Upper lobe of left lung (tissue), 6 donors: ENCODE results near the gene LAMB1. TPM values are rescaled to one million over a fixed set of nuclear protein-coding genes. Genes with fewer than 3 reads are reported as not detected.

Experiments
- ATAC-seq, 2 donors: fragments of 200-7000 bp; cut with Tn5 transposase; one replicate each; pipeline ENCODE4 v1.9.1; 2022; ENCODE audit warnings: mild to moderate bottlenecking in 2 of 2, moderate library complexity in 2 of 2; ENCODE audit not compliant: low FRiP score in 2 of 2
- DNase-seq, 2 donors: peaks; one replicate each; pipeline ENCODE4 v3.0.0-alpha.2; 2019 to 2020
- H3K27ac ChIP-seq, 4 donors: fragments of 200-600 bp; sonication (generic); one replicate each; pipeline ENCODE4 v1.5.1; 2016 to 2019
- H3K27me3 ChIP-seq, 4 donors: fragments of 200-600 bp; sonication (generic); one replicate each; pipeline ENCODE4 v1.5.1; 2017 to 2019
- H3K36me3 ChIP-seq, 4 donors: fragments of 200-600 bp; sonication (generic); one replicate each; pipeline ENCODE4 v1.5.1; 2016 to 2019
- H3K4me1 ChIP-seq, 4 donors: fragments of 200-600 bp; sonication (generic); one replicate each; pipeline ENCODE4 v1.5.1; 2018 to 2019
- H3K4me3 ChIP-seq, 4 donors: fragments of 200-600 bp; sonication (generic); one replicate each; pipeline ENCODE4 v1.5.1; 2017 to 2019; ENCODE audit warnings: mild to moderate bottlenecking in 2 of 4, moderate library complexity in 1 of 4
- H3K9me3 ChIP-seq, 4 donors: fragments of 200-600 bp; sonication (generic); one replicate each; pipeline ENCODE4 v1.5.1; 2018 to 2019
- EP300 ChIP-seq, 4 donors: sonication (generic); formaldehyde crosslinking; IDR thresholded peaks; one replicate each; pipeline ENCODE4 v1.5.1; 2017; ENCODE audit warnings: antibody characterized with exemption in 4 of 4, control low read depth in 2 of 4
- POLR2A ChIP-seq, 4 donors: fragments of 450-650 bp; IDR thresholded peaks; one replicate each; pipeline ENCODE4 v1.5.1; 2016 to 2017; ENCODE audit warnings: antibody characterized with exemption in 4 of 4, mild to moderate bottlenecking in 2 of 4
- POLR2AphosphoS5 ChIP-seq, 2 donors: sonication (generic); formaldehyde crosslinking; IDR thresholded peaks; one replicate each; pipeline ENCODE4 v1.5.1; 2017; ENCODE audit warnings: antibody characterized with exemption in 2 of 2
- WGBS, 2 donors: methylation state at CpG; one replicate each; pipeline ENCODE4 v1.1.5; 2017 to 2018; 5-methylcytosine and 5-hydroxymethylcytosine counted together
- total RNA-seq, 6 donors: library from RNA; depleted of rRNA in 4 of 6; stranded (reverse); fragments of >200 nt in 4 of 6; gene quantifications; one replicate each; pipeline versions ENCODE4 v1.1.0 to v1.2.1, GENCODE V29; 2016 to 2021
- TF ChIP-seq, protein P1 (sequence below), 6 experiments: fragments of 450-650 bp in 4 of 6; fragments of 200-600 bp in 2 of 6; sonication (generic) in 2 of 6; IDR thresholded peaks; one replicate each; pipeline ENCODE4 v1.5.1; 2016 to 2019; ENCODE audit warnings: antibody characterized with exemption in 6 of 6
- donor health status: DM: no; HTN: no; CAD: no; lungs with moderate emphysema.
- donor health status: DM: no; HTN: yes; CAD: no; lungs with severe emphysema.

LAMB1 gene
- total RNA-seq, 6 donors from 2014 or later: 100 to 443 (median 135) TPM

- 20 to 34% methylated on average over 19 to 37 of the region's 37 CpGs for WGBS, 2 donors
- peak; percentile 27 to 52 for ATAC-seq
- Histone ChIP-seq H3K4me3 (peak overlapping the region; percentile 12 to 69 (median 57)), H3K27me3 (peaks cover 2 to 14% (median 8%) of the 10 kb centered on the region in 4 donors), H3K36me3 (peaks cover 0 to 5% (median 0%) of the 10 kb centered on the region in 4 donors), H3K9me3 (no peaks in the 10 kb centered on the region), H3K4me1 (peaks cover 19 to 36% (median 22%) of the 10 kb centered on the region in 4 donors), H3K27ac (peak overlapping the region; percentile 70 to 82 (median 78))
- TF ChIP-seq EP300 (IDR thresholded peaks at IDR 0.05) (no peak), POLR2A (IDR thresholded peaks at IDR 0.05) (no peak), POLR2AphosphoS5 (IDR thresholded peaks at IDR 0.05) (no peak)
- TF ChIP-seq, protein P1, sequence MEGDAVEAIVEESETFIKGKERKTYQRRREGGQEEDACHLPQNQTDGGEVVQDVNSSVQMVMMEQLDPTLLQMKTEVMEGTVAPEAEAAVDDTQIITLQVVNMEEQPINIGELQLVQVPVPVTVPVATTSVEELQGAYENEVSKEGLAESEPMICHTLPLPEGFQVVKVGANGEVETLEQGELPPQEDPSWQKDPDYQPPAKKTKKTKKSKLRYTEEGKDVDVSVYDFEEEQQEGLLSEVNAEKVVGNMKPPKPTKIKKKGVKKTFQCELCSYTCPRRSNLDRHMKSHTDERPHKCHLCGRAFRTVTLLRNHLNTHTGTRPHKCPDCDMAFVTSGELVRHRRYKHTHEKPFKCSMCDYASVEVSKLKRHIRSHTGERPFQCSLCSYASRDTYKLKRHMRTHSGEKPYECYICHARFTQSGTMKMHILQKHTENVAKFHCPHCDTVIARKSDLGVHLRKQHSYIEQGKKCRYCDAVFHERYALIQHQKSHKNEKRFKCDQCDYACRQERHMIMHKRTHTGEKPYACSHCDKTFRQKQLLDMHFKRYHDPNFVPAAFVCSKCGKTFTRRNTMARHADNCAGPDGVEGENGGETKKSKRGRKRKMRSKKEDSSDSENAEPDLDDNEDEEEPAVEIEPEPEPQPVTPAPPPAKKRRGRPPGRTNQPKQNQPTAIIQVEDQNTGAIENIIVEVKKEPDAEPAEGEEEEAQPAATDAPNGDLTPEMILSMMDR (IDR thresholded peaks at IDR 0.05): no peak
- peak in 1 of 2 donors; percentile 67 for DNase-seq
These were observed 1.8 kb downstream of the LAMB1 start for GRCh38 chr7:108000875-108001763.

- no peaks in the 10 kb centered on the region for H3K9me3 ChIP-seq
- TF ChIP-seq EP300 (IDR thresholded peaks at IDR 0.05) (no peak), POLR2A (IDR thresholded peaks at IDR 0.05) (no peak)
- TF ChIP-seq, protein P1 (IDR thresholded peaks at IDR 0.05): no peak
- WGBS, 2 donors: 71 to 82% methylated on average over 4 of the region's 4 CpGs
- H3K27me3 ChIP-seq: peaks cover 2 to 14% (median 8%) of the 10 kb centered on the region in 4 donors
- H3K4me1 ChIP-seq: peaks cover 19 to 46% (median 28%) of the 10 kb centered on the region in 4 donors
- ATAC-seq (no peak), DNase-seq (no peak)
- peak overlapping the region in 2 of 4 donors; percentile 62 to 69 for H3K4me3 ChIP-seq
- H3K27ac ChIP-seq: peak overlapping the region; percentile 0 to 78 (median 74)
- peaks cover 0 to 5% (median 0%) of the 10 kb centered on the region in 4 donors for H3K36me3 ChIP-seq
These were observed 3.0 kb downstream of the LAMB1 start for GRCh38 chr7:107999779-108000560.

- Histone ChIP-seq H3K4me1 (peaks cover 11 to 38% (median 27%) of the 10 kb centered on the region in 4 donors), H3K4me3 (peak overlapping the region in 1 of 4 donors; percentile 69), H3K27ac (peak overlapping the region in 2 of 4 donors; percentile 26 to 78), H3K9me3 (no peaks in the 10 kb centered on the region), H3K36me3 (peaks cover 0 to 14% (median 0%) of the 10 kb centered on the region in 4 donors), H3K27me3 (peaks cover 2 to 14% (median 8%) of the 10 kb centered on the region in 4 donors)
- TF ChIP-seq, protein P1 (IDR thresholded peaks at IDR 0.05): no peak
- TF ChIP-seq EP300 (IDR thresholded peaks at IDR 0.05): no peak
- no peak for TF ChIP-seq POLR2A (IDR thresholded peaks at IDR 0.05)
- TF ChIP-seq POLR2AphosphoS5 (IDR thresholded peaks at IDR 0.05): no peak
- ATAC-seq (no peak), DNase-seq (no peak)
- WGBS, 2 donors: 86 to 96% methylated on average over 3 of the region's 3 CpGs
These were observed 4.1 kb downstream of the LAMB1 start for GRCh38 chr7:107998660-107999480.

DNA sequence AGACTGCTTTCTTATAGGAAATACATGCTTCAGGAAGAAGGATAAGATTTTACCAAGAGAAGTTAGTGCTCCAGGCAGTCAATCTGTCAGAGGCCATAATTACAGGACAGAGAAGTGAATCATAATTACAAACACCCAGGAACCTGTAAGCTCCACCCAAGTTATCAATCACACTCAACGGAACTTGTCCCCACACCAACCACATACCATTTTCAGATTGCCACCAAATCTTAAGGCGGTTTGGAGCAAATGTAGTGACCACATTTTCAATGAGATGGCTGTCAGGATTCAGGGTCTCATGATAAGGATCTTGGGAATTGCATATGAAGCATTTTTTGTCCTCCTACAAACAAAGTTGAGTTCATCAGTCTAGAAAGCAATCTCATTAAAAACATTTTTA, 4.8 kb downstream of the LAMB1 start:
- ATAC-seq (no peak), DNase-seq (no peak)
- H3K9me3 ChIP-seq: no peaks in the 10 kb centered on the region
- H3K4me3 ChIP-seq: no peak overlapping the region
- TF ChIP-seq POLR2AphosphoS5 (IDR thresholded peaks at IDR 0.05) (no peak), POLR2A (IDR thresholded peaks at IDR 0.05) (no peak), EP300 (IDR thresholded peaks at IDR 0.05) (no peak)
- TF ChIP-seq, protein P1 (IDR thresholded peaks at IDR 0.05): no peak
- 75 to 80% methylated on average over 2 of the region's 2 CpGs for WGBS, 2 donors
- H3K4me1 ChIP-seq: peaks cover 9 to 31% (median 21%) of the 10 kb centered on the region in 4 donors
- peak overlapping the region in 2 of 4 donors; percentile 5 to 78 for H3K27ac ChIP-seq
- peaks cover 0 to 18% (median 0%) of the 10 kb centered on the region in 4 donors for H3K36me3 ChIP-seq
- peaks cover 2 to 14% (median 8%) of the 10 kb centered on the region in 4 donors for H3K27me3 ChIP-seq
